Measurements from ENCODE around the gene MDK.

The MDK gene

DNA sequence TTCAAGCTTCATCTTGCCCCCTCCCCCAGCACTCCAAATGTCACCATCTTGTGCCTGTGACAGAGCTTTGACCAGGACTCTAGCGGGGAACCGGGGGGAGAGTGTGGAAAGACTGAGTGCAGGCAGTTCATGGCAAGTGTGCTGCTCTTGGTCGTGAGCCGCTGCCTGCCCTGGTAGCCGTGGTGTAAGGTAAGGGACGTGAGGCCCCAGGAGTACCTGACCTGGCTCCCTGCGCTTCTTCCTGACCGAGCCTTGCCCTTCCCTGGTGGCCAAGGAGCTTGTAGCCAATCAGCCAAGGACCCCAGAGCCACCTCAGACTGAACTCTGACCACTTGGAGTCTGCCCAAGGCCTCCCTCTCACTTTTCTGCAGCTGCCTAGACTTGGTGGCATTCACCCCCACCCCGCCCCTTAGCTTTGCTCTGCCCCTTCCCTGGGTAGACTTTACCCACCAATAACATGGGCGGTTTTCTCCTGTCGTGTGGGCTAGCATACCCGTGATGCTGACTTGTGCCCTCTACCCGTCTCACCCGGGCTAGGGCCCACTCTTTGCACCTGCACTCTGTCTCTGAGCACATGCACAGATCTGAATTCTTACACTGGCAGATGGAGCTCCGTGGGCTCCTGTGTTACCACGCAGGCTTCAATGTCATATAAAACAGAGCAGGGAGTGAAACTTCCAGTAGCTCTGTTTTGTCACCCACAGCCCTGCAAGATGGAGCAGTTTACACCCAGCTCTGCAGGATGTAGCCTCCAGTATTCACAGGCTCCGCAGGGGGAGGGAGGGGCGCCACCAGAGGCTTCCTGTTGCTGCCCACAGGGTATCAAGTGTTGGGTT is 32.7 kb upstream of the MDK start:
- DNase-seq: no peak

DNA sequence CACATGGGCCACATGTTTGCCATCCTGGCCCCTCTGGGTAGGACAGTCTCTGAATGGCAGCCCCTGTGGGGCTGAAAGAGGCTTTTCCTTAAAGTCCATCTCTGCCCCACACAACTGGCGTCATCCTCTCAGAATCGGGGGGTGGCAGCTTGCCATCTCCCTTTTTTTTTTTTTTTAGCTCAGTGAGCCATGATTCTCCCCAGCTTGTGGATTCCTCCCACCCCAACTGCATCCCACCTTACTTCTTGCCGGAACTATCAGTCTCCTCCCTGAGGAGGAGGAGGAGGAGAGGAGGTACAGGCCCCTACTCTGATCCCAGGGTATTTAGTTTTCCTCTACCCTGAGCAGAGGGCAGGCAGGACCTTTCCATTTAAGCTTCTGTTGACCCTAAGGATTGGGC is 30.8 kb upstream of the MDK start:
- DNase-seq: no peak

DNA sequence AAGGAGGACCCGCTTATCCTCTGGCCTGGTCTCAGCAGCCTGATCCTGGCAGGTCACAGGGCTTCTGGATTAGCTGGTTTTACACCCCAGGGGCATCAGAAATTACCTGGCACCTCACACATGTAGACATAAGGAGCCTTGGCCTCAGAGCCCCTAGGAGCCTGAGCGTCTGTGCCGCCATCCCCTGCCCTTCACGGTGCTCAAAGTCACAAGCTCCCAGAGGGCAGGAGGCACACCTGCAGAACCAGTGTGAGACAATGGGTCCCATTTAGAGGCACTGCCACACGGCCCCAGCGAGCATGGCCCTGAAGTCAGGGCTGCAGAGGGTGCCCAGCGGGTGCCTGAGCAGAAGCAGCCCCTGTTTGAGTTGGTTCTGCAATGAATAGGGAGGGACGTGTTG is 30.3 kb upstream of the MDK start:
- DNase-seq: no peak

DNA sequence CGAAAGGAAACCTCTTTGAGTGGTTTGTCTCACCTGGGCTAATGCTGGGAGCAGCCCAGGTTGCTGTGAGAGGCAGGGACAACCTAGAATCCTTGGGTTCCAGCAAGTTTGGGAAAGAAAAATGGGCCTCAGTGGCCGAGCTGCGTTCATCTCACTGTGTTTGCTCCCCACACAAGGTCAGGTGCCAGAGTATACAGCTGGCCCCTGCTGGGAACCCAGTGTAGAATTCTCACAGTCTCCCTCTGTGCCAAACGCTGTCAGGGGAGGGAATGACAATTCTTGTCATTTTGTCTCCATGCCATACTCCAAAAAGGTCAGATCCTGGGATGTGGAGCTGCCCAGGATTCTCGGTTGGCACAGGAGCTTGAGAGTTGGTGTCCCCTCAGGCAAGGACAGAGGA is 29.9 kb upstream of the MDK start:
- DNase-seq: no peak

DNA sequence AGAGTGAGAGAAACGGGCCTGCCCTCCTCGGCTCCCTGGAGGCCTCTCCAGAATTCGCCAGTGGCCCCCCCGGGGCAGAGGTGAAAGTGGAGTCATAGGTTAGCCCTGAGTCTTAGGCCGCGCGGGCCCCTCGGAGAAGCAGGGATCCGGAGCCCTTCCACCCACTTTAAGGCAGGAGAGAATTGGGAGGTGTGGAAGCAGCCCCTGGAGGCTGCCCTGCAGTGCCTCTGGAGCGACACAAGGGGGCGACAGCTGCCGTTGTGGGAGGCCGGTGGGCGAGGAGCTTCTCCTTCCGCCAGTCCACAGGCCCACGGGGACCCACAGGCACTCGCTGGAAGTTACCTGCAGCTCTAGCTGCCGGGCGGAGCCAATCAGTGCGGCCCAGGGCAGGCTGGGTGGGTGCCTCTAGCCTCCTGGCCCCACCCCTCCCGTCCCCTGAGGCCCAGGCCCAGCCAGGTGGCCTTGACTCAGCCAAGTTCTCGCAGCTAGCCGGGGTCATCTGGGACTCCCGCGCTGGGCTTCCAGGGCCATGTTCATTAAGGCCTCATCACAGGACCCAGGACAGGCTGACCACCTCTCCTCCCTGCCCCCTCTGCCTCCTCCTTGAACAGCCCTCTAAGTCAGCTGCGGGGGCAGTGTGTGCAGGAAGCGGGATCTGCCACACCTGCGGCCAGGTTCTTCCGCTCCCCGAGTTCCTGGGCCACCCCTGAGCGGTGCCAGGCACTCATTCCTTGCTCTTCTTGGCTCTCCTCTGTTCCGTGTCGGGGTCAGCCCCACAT is 29.2 kb upstream of the MDK start:
- no peak for DNase-seq

DNA sequence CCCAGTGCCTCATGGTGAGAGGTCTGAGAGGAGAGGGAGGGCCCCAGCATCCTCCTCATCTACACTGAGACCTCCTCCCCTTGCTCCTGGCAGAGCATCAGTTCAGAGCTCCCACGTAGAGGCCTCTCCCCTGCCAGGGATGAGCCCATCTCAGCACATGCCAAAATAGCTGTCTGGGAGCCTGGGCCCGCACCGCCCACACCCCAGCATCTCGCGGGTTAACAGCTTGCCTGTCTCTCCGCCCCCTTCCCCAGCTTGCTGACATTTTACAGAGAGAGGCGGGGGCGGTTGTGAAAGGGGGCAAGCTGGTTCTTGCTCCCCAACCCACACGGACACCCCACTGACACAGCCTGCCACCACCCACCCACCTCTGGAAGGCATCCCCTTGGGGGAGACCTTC is 27.8 kb upstream of the MDK start:
- DNase-seq: no peak

DNA sequence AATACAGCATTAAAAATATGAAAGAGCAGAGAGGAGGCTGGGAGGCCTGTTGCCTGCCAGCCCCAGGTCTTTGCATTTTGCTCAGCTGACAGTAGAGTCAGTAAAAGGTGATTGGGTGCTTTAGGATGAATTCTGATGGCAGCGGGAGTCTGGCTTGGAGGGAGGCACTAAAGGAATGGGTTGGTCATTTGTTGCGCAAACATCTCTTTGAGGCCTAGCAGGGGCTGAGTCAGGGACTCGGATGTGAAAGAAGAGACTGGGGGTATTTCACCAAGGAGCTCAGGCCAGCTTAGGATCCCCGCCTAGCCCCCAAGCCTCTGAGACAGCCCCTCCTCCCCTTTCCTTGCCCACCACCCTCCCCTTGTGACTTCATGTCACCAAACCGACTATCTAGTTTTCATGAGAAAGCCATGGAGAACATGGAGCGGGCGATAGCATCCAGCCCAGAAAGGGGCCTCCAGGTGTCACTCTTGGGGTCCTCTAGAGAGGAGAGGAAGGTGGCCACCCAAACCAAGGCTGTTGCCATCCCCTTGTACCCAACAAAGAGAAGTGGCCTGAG is 24.5 kb upstream of the MDK start:
- no peak for DNase-seq

DNA sequence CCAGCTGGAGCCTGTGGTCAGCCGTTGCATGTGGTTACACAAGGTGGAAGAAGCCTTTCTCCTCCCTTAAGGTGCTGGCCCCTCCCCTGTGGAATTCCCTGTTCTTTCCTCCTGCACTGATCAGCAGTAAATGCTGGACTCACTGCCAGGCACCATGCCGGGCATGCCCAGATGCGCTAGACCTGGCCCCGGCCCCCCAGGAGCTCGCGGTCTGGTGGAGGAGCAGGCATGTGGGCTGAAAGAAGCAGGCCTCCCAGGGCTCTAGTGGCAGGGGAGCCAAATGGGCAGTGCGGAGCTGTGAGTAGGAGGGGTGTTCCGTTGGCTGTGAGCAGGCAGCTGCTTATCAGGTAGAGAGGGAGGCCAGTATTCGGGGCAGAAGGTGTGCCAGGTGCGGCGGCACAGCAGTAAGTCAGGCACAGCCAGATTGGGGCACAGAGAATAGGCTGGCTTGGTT is 24.0 kb upstream of the MDK start:
- DNase-seq: no peak

DNA sequence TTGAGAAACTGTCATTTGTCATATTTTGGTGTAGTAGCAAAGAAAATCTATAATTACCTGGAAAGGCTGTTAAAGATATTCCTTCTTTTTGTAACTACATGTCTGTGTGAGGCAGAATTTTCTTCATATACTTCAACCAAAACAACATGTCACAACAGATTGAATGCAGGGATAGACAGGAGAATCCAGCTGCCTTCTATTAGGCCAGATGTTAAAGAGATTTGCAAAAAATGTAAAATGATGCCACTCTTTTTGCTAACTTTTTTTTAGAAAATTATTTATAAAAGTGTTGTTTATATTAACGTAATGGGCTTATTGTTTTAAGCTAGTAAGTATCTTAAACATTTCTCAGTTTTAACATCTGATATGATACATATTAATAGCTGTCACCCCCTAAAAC is 21.5 kb upstream of the MDK start:
- DNase-seq: no peak

DNA sequence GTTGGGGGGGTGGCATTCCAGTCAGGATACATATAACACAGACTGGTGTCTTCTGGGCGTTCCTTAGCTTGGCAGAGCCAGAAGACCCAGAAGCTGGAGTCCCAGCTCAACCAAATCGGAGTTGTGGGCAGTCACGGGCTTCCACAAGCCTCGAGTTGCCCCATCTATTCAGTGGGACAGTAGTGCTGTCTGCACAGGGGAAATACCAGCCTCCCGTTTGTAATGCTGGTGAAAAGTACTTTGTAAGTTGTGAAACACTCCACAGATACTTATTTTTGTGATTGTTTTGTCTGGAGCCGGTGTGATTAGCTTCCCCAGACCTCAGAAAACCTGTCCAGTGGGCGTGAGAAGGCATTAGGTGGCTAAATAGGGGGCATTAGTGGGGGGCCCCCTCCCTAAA is 20.6 kb upstream of the MDK start:
- no peak for DNase-seq

DNA sequence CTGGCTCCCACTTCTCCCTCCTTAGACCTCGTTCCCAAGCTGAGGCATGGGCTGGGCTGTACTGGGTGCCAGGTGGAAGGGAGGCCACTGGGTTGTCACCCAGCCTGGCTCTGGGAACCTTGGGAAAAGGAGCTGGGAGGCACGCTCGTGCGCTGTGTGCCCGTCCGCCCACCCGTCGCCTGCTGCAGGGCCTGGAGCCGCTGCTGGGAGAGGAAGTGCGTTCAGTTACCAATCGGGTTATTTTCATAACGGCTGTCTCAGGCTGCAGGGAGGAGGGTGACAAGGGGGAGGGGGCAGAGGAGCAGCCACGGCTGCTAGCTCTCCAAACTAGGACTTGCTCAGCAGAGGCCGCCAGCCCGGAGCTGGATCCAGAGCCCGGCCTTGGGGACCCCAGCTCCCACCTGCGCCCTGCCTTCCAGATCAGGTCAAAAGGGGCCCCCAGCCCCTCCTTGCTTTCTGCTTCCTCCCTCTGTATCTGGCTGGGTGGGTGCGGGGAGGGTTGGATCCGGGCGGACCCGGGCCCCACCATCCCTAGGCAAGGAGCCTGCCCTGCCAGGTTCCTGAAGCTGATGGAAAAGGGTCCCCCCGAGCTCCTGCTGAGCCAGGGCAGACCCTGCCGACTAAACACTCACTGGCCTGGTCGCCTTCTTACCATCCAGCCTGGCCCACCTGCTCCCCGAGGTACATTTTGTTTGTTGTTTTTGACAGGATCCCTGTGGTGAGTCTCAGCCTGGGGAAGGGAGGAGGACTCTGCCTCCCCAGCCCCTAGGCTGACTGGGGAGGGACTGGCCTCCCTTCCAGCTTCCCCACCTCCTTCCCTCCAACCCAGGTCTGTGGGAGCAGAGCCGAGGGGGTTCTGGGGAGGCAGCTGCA is 19.9 kb upstream of the MDK start:
- no peak for DNase-seq

DNA sequence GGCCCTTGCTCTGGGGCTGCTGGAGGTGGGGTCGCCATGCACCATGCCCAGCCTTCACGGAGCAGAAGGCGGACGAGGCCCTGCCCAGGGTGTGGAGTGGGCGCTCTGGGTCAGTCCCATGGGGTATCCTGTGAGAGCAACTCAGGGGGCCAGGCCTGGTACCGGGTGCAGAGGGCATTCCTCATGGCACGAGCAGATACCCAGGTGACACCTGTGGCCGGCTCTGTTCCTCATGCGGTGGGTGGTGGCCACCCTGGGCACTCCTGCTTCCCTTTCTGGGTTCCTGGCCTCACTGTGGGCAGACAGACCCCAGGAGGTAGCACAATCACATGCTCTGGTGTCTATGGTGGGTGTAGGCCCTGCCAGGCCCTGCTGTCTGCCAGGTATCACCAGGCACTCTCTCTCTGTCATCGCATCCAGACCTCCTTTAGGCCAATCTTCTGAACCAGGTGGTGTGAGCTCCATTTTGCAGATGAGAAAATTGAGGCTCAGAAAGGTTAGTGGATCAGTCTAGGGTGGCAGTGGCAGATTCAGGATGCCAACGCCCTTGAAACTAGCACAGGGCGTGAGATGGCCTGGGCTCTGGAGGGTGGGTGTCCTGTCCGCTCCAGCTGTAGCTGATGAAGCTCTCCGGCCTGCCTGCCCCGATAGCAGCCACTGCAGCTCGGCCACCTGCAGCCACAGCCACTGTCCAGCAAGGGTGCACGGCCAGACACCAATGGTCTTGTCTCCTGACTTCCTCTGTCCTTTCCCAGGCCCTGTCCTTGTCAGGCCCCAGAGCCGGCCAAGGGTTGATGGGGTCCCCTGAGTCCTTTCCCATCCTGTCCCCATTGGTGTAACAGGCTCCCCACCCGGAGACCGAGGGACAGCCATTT is 19.1 kb upstream of the MDK start:
- no peak for DNase-seq

DNA sequence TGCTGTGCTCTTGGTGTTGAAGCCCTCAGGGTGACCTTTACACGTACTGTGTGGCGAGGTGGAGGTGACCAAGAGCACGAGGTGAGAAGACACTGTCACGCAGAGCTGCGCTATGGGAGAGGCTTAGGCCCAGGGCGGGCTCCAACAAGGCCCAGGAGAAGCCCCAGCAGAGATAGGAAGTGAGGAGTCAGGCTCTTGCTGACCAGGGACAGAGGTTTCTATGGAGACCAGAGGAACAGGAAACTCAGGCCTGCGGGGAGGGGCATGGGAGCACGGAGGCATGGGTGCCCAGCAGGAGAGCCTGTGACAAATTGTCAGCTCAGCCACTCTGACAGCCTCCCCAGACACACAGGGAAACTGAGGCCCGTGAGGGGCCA is 18.4 kb upstream of the MDK start:
- DNase-seq: no peak

DNA sequence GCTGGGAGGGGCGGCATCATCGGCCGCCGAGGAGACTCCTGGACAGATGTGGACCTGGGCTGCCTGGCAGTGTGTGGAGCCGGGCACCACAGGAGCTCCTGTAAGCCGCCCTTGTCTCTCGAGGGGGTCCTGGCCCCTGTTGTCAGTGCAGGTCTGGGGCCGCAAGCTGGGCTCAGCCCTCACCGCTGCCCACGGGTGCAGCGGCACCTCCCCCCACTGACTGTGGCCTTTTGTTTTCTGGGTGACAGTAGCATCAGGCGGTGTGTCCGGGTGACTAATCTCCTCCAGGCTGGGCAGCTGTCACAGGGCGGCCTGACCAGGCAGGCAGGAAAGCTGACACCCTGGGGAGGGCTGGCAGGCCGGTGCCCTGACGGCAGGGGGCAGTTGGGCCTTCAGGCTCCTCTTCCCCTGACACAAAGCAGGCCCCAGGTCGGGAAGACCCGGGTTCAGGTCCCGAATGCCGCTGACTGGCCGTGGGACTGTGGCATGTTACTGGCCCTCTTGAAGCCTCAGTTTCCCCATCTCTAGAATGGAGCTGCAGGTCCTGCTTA is 17.9 kb upstream of the MDK start:
- DNase-seq: no peak

DNA sequence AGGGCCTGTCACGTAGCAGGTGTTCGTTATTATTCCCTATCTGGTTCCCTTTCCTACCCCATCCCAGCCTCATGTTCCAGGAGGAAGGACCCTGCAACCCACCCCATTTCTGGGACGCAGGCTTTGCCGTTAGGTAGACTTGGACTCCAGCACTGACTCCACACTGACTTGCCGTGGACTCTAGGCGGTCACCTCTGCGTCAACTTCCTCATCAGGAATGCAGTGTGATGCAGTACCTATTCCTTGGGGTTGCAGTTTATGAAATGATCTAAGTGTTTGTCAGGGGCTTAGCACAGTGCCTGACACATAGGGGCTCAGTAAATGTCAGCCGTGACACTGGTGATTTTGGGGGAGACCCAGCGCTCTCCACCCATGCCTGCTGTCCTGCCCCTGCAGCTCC is 17.4 kb upstream of the MDK start:
- DNase-seq: no peak

DNA sequence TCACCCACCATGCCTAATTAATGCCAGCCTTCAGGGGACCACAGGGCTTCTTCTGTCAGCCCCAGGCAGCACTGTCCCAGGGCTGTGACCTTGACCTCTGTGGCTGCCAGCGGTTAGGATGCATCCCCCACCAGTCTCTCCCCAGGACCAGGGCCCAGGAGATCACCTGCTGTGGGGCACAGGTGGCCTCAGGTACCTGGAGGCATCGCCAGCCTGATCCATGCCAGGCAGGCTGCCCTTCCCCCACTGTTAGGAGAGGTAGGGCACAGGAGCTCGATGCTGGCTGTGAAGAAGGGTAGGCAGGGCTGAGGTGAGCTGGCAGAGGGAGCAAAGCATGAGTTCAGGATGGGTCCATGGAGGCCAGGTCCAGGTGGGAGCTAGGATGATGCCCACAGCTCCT is 16.7 kb upstream of the MDK start:
- no peak for DNase-seq

DNA sequence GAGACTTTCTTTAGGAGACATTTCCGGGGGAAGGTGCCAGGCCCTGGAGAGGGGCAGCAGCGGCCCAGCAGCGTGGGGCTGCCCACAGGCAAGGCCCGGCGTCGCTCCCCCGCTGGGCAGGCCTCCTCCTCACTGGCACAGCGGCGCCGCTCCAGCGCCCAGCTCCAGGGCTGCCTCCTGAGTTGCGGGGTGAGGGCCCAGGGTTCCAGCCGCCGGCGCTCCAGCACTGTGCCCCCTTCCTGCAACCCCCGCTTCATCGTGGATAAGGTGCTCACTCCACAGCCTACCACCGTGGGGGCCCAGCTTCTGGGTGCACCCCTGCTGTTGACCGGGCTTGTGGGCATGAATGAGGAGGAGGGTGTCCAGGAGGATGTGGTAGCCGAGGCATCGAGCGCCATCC is 15.2 kb upstream of the MDK start:
- DNase-seq: no peak

DNA sequence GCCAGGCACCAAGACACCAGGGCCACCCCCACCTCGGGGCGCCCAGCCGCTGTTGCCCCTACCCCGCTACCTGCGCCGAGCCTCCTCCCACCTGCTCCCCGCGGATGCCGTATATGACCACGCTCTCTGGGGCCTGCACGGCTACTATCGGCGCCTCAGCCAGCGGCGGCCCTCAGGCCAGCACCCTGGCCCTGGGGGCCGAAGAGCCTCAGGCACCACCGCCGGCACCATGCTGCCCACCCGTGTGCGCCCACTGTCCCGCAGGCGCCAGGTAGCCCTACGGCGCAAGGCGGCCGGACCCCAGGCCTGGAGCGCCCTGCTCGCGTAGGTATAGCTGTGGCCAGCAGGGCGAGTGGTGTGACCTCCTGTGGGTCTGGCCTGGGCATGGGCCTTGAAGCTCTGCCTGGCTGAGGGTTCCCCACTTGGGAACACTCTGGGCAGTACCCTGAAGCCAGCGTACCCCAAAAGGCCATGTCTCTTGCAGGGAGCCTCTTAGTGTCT is 14.8 kb upstream of the MDK start:
- DNase-seq: no peak

DNA sequence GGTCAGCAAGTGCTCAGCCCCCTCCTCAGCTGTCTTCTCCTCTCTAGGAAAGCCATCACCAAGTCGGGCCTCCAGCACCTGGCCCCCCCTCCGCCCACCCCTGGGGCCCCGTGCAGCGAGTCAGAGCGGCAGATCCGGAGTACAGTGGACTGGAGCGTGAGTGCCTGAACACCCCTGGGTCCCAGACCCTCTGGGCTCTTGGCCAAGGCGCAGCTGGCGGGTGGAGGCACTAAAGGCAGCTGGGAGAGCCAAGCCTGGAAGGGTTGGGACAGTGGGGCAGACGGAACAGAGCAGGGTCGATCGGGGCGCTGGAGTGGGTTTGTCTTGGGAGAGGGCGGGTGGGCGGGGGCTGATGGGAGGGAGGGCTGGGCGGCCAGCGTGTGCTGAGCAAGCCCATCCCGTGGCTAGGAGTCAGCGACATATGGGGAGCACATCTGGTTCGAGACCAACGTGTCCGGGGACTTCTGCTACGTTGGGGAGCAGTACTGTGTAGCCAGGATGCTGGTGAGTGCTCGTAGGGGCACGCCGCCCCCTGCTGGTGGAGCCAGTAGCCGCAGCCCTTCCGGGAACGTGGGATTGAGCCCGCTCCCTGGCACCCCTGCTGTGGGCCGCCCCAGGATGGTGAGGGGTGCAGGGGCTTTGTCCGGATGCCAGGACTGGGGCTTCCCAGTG is 14.1 kb upstream of the MDK start:
- DNase-seq: no peak

DNA sequence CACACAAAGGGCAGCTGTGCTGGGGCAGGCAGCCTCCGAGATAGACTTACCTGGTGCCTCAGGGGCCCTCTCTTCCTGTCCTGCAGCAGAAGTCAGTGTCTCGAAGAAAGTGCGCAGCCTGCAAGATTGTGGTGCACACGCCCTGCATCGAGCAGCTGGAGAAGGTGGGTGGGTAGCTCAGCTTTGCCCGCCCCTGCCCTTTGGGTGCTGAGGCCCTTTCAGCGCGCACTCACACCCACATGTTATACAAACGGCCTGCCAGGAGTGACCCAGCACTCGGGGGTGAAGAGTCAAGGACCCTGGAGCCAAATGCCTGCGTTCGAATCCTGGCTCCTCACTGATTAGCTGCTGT is 13.6 kb upstream of the MDK start:
- DNase-seq: no peak
